Muscle of back (tissue), 11 donors: ENCODE measurements around the gene WNT7A. TPM values are rescaled to one million over a fixed set of nuclear protein-coding genes. Genes with fewer than 3 reads are reported as not detected.

Source experiments
- DNase-seq, 3 donors: peaks; one replicate each; pipeline versions ENCODE4 v3.0.0 to v3.0.0-alpha.2; 2013
- polyA plus RNA-seq, 10 donors: library from polyadenylated mRNA; unstranded; fragments of 120-200 nt; gene quantifications; one replicate each; pipeline ENCODE4 v1.2.1, GENCODE V29; 2013; ENCODE audit not compliant: insufficient read length in 10 of 10

Gene WNT7A
- polyA plus RNA-seq, 10 donors = 0.05 to 1.1 (median 0.27) TPM; not detected in 5

GRCh38 chr3:13795816-13796215, 84.1 kb downstream of the WNT7A start:
- DNase-seq = no peak

GRCh38 chr3:13794322-13794721, 85.5 kb downstream of the WNT7A start:
- DNase-seq = no peak

DNA sequence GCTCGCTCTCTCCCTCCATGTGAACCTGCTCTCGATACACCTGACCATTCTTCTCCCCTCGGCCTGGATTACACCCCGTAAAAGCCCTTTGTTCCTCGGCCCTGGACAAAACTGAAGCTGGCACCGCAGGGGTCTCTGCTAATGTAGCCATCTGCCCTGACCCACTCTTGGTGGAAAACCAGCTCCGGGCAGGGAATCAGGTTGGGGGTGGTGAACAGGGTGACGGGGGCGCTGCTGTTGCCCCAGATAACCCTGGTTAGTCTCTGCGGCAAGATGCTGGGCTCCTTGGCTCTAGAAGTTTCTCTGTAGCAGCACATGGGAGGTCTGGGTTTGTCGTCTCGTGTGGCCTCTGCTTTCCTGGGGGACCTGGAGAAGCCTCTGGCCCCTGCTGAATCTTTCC, 86.4 kb downstream of the WNT7A start:
- DNase-seq = no peak

DNA sequence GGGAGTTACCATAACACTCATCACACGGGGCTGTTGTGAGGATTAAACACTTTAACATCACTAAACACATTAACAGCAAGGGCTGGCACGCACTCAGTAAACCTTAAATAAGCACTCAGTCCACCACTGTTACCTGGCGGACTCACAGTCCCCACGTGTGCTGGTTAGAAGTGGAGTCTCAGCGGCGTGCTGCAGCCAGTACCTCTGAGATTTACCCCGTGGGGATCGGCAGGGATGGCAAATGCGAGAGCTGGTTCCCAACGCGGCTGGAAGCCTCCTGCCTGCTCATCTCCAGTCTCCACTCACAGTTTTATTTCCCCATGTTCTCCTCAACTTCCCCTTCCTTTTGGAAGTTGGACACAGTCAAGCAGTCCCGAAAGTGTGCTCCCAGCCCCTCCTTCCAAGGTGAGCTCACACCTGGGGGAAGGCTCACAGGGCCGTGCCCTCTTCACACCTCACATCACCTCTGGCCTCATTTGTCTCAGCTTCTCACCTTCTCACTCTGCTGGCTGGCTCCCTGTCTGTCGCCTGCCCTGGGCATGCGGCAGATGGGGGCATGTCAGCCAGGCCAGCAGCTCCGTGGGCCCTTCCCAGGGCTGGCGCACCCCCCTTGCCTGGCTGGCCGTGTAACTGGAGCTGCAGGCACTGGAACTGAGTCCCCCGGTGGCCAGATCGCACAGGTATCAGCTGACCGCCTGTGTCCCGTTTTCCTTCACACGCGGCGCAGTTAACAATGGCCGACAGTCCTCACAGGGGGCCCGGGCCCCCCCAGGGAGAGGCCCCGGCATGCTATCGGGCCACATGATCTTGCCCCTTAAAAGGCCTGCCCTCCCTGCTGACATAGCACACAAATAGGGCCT, 87.1 kb downstream of the WNT7A start:
- DNase-seq = no peak

DNA sequence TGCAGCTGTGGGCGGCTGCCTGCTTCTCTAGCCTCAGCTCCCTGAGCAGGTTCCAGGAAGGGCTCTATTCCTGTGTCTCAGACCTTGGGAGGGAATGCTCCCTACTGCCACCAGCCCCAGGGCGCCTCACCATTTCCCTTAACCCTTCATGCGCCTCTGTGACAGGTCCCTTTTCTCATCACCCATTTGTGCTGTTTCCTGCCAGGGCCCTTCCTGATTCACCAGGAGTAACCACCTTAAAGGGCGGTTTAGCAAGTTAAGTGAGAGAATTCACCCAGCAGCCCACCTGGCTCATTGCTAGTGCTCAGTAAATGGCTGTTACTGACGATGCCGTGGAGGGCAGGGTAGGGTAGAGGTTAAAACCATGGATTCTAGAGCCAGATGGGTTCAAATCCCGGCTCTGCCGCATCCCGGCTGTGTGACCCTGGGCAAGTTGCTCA, 87.8 kb downstream of the WNT7A start:
- no peak for DNase-seq

GRCh38 chr3:13791198-13792050, 88.4 kb downstream of the WNT7A start:
- DNase-seq = no peak

DNA sequence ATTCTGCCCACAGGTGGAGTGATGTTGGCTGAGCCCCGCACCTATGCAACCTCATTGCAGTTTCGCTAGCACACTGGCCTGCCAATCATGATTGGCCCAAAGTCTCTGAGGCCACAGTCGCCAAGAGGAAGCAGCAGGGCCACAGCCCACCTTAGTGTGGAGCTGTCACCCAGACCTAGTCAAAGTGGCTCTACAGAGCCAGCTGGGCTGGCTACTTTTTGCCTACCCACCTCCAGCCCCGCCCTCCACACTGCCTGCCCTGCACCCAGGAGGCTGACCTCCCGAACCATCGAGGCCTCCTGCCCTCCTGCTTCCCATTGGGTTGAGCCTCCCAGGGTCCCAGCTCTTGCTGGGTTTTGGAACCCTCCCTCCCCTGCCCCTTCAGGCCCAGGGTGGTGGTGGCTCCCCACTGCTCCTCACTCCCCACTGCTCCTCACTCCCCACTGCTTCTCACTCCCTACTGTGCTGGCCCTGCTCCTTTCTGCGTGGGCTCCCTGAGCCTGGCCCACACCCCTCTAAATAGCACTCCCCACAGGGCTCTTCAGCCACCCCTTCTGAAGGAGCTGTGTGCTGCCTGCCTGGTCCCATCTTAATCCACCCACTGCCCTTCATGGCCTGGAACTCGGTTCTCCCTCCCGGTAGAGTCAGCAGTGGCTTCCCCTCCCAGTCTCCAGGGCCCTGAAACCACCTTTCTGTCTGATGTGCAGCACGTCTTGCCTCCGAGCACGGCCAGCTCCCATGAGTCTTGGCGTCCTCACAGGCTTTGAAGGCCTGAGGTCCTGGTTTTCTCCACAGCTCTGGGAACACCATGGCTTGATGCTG, 89.3 kb downstream of the WNT7A start:
- no peak for DNase-seq

DNA sequence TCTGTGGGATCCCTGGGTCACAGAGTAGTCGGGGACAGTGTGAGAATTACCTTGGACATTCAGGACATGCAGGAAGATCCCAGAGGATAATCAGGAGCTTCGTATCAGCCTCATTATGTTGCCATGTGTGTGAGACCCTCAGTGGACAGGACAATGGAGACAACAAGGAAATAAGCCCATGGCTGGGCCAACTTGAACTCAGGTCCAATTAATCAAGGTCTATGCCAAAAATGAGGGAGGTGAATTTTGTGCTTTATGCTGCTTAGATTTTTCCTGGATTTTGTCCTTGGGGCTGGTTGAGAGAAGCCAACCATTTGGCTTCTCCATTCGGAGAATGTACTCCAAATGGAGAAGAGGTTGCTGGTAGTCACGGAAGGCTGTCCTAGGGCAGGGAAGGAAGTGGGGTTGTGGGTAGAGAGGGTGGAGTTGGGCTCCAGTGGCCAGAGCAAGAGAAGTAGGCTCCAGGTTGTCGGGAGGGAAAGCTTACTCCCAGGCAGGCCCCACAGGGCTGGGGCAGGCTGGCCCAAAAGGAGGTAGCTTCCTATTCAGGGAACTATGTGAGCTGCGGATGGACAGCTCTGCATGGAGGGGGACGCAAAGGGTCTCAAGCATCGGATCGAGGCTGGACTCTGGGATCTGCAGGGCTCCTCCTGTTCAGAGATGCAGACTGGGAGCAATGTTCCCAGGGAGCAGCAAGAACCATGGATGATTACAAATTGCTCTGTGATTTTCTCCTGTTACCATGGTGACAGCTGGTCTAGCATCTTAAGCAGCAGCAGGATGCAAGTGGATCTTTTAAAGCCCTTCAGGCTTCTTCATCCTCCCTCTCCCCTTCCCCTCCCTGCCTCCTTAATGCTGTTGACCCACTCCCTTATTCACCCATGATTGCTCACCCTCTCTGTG, 91.1 kb downstream of the WNT7A start:
- DNase-seq = no peak

DNA sequence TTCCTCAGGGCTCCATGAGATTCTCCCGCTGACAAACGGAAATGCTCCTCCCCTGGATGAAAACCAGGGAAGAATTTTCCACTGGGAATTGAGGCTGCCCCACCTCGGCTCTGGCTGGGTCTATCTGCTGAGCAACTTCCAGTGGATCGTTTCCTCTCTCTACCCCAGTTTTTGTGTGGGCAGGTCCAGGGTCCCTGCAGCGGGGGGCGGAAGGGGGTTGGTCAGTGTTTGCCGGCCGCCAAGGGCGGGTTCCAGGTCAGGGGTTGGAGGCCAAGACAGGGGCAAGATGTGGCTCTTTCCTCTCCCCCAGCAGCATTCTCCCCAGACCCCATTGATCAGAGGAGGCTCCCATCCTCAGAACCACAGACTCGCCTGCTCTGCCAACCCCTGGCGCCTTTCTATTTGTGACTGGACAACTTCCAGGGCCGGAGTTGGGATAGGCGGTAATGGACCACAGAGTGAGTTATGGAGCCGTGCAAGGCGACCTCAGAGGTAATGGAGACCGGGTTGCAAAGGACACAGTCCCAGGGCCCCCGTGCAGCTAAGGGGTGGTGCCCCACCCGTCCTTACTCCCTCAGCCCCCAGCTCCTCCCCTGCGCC, 92.2 kb downstream of the WNT7A start:
- no peak for DNase-seq

GRCh38 chr3:13786811-13787210, 93.1 kb downstream of the WNT7A start:
- DNase-seq = no peak

GRCh38 chr3:13785853-13786436, 93.9 kb downstream of the WNT7A start:
- DNase-seq = no peak

DNA sequence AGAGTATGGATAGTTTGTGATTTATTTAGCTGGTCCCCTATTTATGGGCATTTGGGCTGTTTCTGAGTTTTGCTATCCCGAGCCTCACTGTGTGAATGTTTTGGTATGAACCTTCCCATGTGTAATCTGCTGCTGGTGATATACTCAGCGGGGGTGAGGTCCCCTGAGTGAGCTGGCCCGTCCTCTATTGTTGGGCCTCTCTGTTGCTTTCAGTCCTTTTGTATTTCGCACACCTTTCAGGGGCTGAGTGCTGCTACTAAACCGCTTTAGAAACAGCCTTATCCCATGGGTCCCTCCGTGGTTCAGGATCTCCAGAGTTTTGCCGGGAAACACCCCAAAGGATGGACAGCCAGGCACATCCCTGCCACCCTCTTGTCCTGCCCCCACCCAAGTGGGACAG, 94.5 kb downstream of the WNT7A start:
- DNase-seq = no peak

DNA sequence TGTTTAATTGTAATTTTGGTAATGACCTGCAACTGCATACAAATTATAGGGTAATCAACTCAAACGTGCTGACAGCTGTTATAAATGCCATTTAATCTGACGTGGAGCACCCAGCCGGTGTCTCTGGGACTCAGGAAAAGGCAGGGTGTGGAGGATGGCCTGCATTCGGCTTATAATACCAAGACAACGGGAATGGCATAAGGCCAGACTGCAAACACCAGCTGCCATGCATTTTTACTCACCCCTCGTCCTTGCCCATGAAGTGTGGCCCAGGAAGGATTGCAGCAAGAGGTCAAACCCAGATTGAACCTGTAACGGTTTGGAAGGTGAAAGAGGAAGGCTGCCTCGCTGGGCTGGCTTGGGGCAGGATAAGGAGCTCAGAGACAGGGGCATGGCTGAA, 96.4 kb downstream of the WNT7A start:
- DNase-seq = no peak

DNA sequence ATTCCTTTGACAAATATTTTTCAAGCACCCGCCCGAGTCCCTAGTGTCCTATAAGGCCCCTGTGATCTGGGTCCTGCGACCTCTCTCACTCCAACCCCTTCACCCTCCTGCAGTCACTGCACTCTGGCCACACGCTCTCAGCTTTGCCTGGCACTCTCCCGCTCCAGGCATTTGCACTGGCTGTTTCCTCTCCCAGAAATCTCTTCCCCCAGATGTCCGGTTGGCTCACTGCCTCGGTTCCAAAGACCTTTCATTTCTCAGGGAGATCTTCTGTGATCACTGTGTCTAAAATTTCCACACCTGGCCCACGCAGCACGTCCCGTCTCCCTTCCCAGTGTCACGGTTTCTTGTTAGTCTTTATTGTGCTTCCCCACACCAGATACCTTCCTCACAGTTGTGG, 97.4 kb downstream of the WNT7A start:
- DNase-seq = peak; percentile 2 to 60 (median 36)

- DNase-seq = no peak
Measured at GRCh38 chr3:13781417-13781816, 98.5 kb downstream of the WNT7A start.

- DNase-seq = no peak
Measured at GRCh38 chr3:13780432-13781176, 99.3 kb downstream of the WNT7A start.

GRCh38 chr3:13776253-13777050, 103.4 kb downstream of the WNT7A start:
- no peak for DNase-seq
